ENCODE measurements around the gene ROBO2.
A peak's percentile ranks its signal among the peaks of the same experiment; 100 is the strongest.

Gene ROBO2

GRCh38 chr3:77271711-77272110, 231.8 kb downstream of the ROBO2 start (continued):
- TF ChIP-seq KLF7 (tag by site-specific recombination; IDR thresholded peaks at IDR 0.05; ENCODE audit: borderline replicate concordance): no peak
- no peak for TF ChIP-seq ZNF2 (tag by site-specific recombination; IDR thresholded peaks at IDR 0.05)
- no peak for TF ChIP-seq OVOL3 (tag by site-specific recombination; IDR thresholded peaks at IDR 0.05)
- TF ChIP-seq ZXDB (tag by site-specific recombination; IDR thresholded peaks at IDR 0.05): no peak
- no peak for TF ChIP-seq ZBTB21 (tag by site-specific recombination; IDR thresholded peaks at IDR 0.05)
- no peak for TF ChIP-seq REPIN1 (tag by site-specific recombination; IDR thresholded peaks at IDR 0.05; ENCODE audit: low read depth)

GRCh38 chr3:77279276-77279675, 239.4 kb downstream of the ROBO2 start:
- POLR2A ChIA-PET: no interaction called here
- CTCF ChIA-PET: no interaction called here
- TF ChIP-seq HIC1 (tag by site-specific recombination; IDR thresholded peaks at IDR 0.05) (no peak), SP7 (tag by site-specific recombination; IDR thresholded peaks at IDR 0.05) (no peak), ZNF843 (tag by site-specific recombination; IDR thresholded peaks at IDR 0.05) (no peak), ZBTB6 (tag by site-specific recombination; IDR thresholded peaks at IDR 0.05) (no peak), SCRT2 (tag by site-specific recombination; IDR thresholded peaks at IDR 0.05) (no peak), ZNF311 (tag by site-specific recombination; IDR thresholded peaks at IDR 0.05; ENCODE audit: borderline replicate concordance) (no peak), ZNF112 (tag by site-specific recombination; IDR thresholded peaks at IDR 0.05) (no peak), ZNF266 (tag by site-specific recombination; IDR thresholded peaks at IDR 0.05; ENCODE audit: low read depth) (no peak), ZNF274 (IDR thresholded peaks at IDR 0.05; ENCODE audit: low read length) (no peak), ZNF274 (tag by site-specific recombination; IDR thresholded peaks at IDR 0.05; ENCODE audit: borderline replicate concordance) (no peak), ZNF624 (tag by site-specific recombination; IDR thresholded peaks at IDR 0.05) (no peak), ZNF792 (tag by site-specific recombination; IDR thresholded peaks at IDR 0.05) (no peak), ZNF555 (tag by site-specific recombination; conservative IDR thresholded peaks at IDR 0.05) (no peak), ZNF596 (tag by site-specific recombination; IDR thresholded peaks at IDR 0.05) (no peak), ZNF830 (tag by site-specific recombination; IDR thresholded peaks at IDR 0.05; ENCODE audit: low read depth) (no peak)
- Histone ChIP-seq H3K27ac (ENCODE audit: extremely low read depth, low read depth, low read length) (no peak overlapping the region), H3K4me1 (ENCODE audit: control insufficient read depth, insufficient read depth, low read length) (no peaks in the 10 kb centered on the region), H3K36me3 (ENCODE audit: control insufficient read depth in 2 of 2, insufficient read depth in 1 of 2, low read length in 2 of 2) (no peaks in the 10 kb centered on the region), H3K9me3 (ENCODE audit: control insufficient read depth, insufficient read depth, low read depth, low read length) (no peaks in the 10 kb centered on the region), H3K4me3 (ENCODE audit: low read depth, low read length) (no peak overlapping the region)

- H3K9me3 ChIP-seq (ENCODE audit: control insufficient read depth, insufficient read depth, low read depth, low read length): no peaks in the 10 kb centered on the region
- H3K4me3 ChIP-seq (ENCODE audit: low read depth, low read length): no peak overlapping the region
- CTCF ChIA-PET: no interaction called here
- TF ChIP-seq SP3 (tag by site-specific recombination; IDR thresholded peaks at IDR 0.05) (no peak), HOXD13 (CRISPR knock-in tag; IDR thresholded peaks at IDR 0.05; ENCODE audit: borderline replicate concordance) (no peak), AEBP2 (tag by site-specific recombination; IDR thresholded peaks at IDR 0.05; ENCODE audit: borderline replicate concordance) (no peak), ZNF366 (tag by site-specific recombination; conservative IDR thresholded peaks at IDR 0.05) (no peak), ZNF701 (tag by site-specific recombination; IDR thresholded peaks at IDR 0.05) (no peak), ZBTB20 (tag by site-specific recombination; IDR thresholded peaks at IDR 0.05) (peak; percentile 71), TRIM28 (IDR thresholded peaks at IDR 0.05; ENCODE audit: borderline replicate concordance, low read length) (no peak), ZNF266 (tag by site-specific recombination; IDR thresholded peaks at IDR 0.05; ENCODE audit: low read depth) (no peak)
- no peak overlapping the region for H3K27ac ChIP-seq (ENCODE audit: extremely low read depth, low read depth, low read length)
- no peaks in the 10 kb centered on the region for H3K36me3 ChIP-seq (ENCODE audit: control insufficient read depth in 2 of 2, insufficient read depth in 1 of 2, low read length in 2 of 2)
- POLR2A ChIA-PET: no interaction called here
- H3K4me1 ChIP-seq (ENCODE audit: control insufficient read depth, insufficient read depth, low read length): no peaks in the 10 kb centered on the region
These were observed 241.8 kb downstream of the ROBO2 start for GRCh38 chr3:77281721-77282120.

Measured in HEK293 (cell line).